Stimulated activated CD8-positive, alpha-beta memory T cell treated with anti-CD3 and anti-CD28 coated beads, Interleukin-7, amount 100 ng/mL, for 24 hours (primary cell): ENCODE data around the gene FGD5.

Experiments used
- DNase-seq: peaks from one replicate; pipeline ENCODE4 v3.0.0-alpha.2; 2020; ENCODE audit warnings: low read depth

The FGD5 gene

GRCh38 chr3:14935592-14936345, 117.0 kb downstream of the FGD5 start:
- no peak for DNase-seq

- no peak for DNase-seq
Measured at GRCh38 chr3:14938954-14939353, 120.2 kb downstream of the FGD5 start.

- no peak for DNase-seq
Measured at GRCh38 chr3:14941871-14942270, 123.1 kb downstream of the FGD5 start.

GRCh38 chr3:14943042-14943441, 124.3 kb downstream of the FGD5 start:
- no peak for DNase-seq

- no peak for DNase-seq
Measured at GRCh38 chr3:14946236-14946635, 127.5 kb downstream of the FGD5 start.

GRCh38 chr3:14946739-14947099, 128.0 kb downstream of the FGD5 start:
- DNase-seq = no peak

- DNase-seq = peak; percentile 75
Measured at GRCh38 chr3:14947100-14947885, 128.5 kb downstream of the FGD5 start, which contains the start of gene NR2C2. TSS of gene NR2C2 (plus strand) at chr3:14947583. CDS start at chr3:15003915, 56,332 bp downstream.

- peak; percentile 90 for DNase-seq
Measured at GRCh38 chr3:14947886-14948608, 129.3 kb downstream of the FGD5 start.

GRCh38 chr3:14948609-14949038, 129.9 kb downstream of the FGD5 start:
- DNase-seq = no peak

- no peak for DNase-seq
Measured at GRCh38 chr3:14949126-14949525, 130.4 kb downstream of the FGD5 start.

- no peak for DNase-seq
Measured at GRCh38 chr3:14950274-14950673, 131.5 kb downstream of the FGD5 start.

GRCh38 chr3:14957153-14957552, 138.4 kb downstream of the FGD5 start:
- no peak for DNase-seq

- DNase-seq = no peak
Measured at GRCh38 chr3:14957925-14958324, 139.2 kb downstream of the FGD5 start.

- no peak for DNase-seq
Measured at GRCh38 chr3:14959359-14959943, 140.7 kb downstream of the FGD5 start.

GRCh38 chr3:14962762-14963161, 144.0 kb downstream of the FGD5 start:
- no peak for DNase-seq

GRCh38 chr3:14967285-14967684, 148.5 kb downstream of the FGD5 start:
- DNase-seq = no peak

- DNase-seq = no peak
Measured at GRCh38 chr3:14969671-14970070, 150.9 kb downstream of the FGD5 start.

- DNase-seq = no peak
Measured at GRCh38 chr3:14976317-14976716, 157.6 kb downstream of the FGD5 start.

- no peak for DNase-seq
Measured at GRCh38 chr3:14980689-14981088, 161.9 kb downstream of the FGD5 start.
